DOHH2 (cell line): Measurements from ENCODE around the gene SIRPG.

ENCODE experiments used
- H3F3A ChIP-seq: fragments of 200-600 bp; sonication (generic), shearing (Covaris generic); 2 replicates; pipeline ENCODE4 v1.6.0; 2016; ENCODE audit warnings: antibody characterized with exemption, mild to moderate bottlenecking; ENCODE audit not compliant: control insufficient read depth, insufficient read depth
- H3K27ac ChIP-seq: fragments of 200-600 bp; sonication (generic); 2 replicates; pipeline ENCODE4 v1.5.1; 2014; ENCODE audit warnings: low read depth, mild to moderate bottlenecking, low read length, moderate library complexity
- H3K27me3 ChIP-seq: fragments of 200-600 bp; sonication (generic); 2 replicates; pipeline ENCODE4 v1.6.1; 2014; ENCODE audit warnings: mild to moderate bottlenecking, low read length, mixed read lengths; ENCODE audit not compliant: control insufficient read depth
- H3K36me3 ChIP-seq: fragments of 200-600 bp; sonication (generic); 2 replicates; pipeline ENCODE4 v1.6.1; 2014; ENCODE audit warnings: mild to moderate bottlenecking, low read length, moderate library complexity, mixed read lengths; ENCODE audit not compliant: control insufficient read depth
- H3K4me1 ChIP-seq: fragments of 200-600 bp; sonication (generic); 2 replicates; pipeline ENCODE4 v1.6.1; 2014; ENCODE audit warnings: mild to moderate bottlenecking, low read length, mixed read lengths; ENCODE audit not compliant: control insufficient read depth
- H3K4me2 ChIP-seq: fragments of 200-600 bp; sonication (generic); 2 replicates; pipeline ENCODE4 v1.6.0; 2014; ENCODE audit warnings: mild to moderate bottlenecking, low read length, moderate library complexity
- H3K4me3 ChIP-seq: fragments of 200-600 bp; sonication (generic); 2 replicates; pipeline ENCODE4 v1.5.1; 2014; ENCODE audit warnings: mild to moderate bottlenecking, low read length, mixed read lengths
- H3K79me2 ChIP-seq: fragments of 200-600 bp; sonication (generic); 2 replicates; pipeline ENCODE4 v1.6.1; 2014; ENCODE audit warnings: mild to moderate bottlenecking, low read length, mixed read lengths; ENCODE audit not compliant: control insufficient read depth
- H3K9me2 ChIP-seq: fragments of 200-600 bp; sonication (generic); replicated peaks from 2 replicates; pipeline ENCODE4 v1.6.1; 2014; ENCODE audit warnings: mild to moderate bottlenecking, low read length, mixed read lengths; ENCODE audit not compliant: control insufficient read depth
- H3K9me3 ChIP-seq: fragments of 200-600 bp; sonication (generic); 2 replicates; pipeline ENCODE4 v1.6.1; 2014; ENCODE audit warnings: antibody characterized with exemption, low read length, mixed read lengths; ENCODE audit not compliant: control insufficient read depth, insufficient read depth
- H4K20me1 ChIP-seq: fragments of 200-600 bp; sonication (generic); 2 replicates; pipeline ENCODE4 v1.6.0; 2014; ENCODE audit warnings: low read depth, mild to moderate bottlenecking, antibody characterized with exemption, low read length, moderate library complexity; ENCODE audit not compliant: control insufficient read depth, insufficient read depth
- CTCF ChIP-seq: fragments of 200-600 bp; sonication (generic); IDR thresholded peaks from one replicate; pipeline ENCODE4 v1.5.1; 2014; ENCODE audit warnings: antibody characterized with exemption, mild to moderate bottlenecking, low read depth, low read length; ENCODE audit not compliant: poor library complexity, severe bottlenecking
- EZH2phosphoT487 ChIP-seq: fragments of 200-600 bp; sonication (generic); IDR thresholded peaks from 2 replicates; pipeline ENCODE4 v1.6.1; 2017; ENCODE audit warnings: borderline replicate concordance, mild to moderate bottlenecking, antibody characterized with exemption, low read length, moderate library complexity, mixed read lengths

The SIRPG gene

DNA sequence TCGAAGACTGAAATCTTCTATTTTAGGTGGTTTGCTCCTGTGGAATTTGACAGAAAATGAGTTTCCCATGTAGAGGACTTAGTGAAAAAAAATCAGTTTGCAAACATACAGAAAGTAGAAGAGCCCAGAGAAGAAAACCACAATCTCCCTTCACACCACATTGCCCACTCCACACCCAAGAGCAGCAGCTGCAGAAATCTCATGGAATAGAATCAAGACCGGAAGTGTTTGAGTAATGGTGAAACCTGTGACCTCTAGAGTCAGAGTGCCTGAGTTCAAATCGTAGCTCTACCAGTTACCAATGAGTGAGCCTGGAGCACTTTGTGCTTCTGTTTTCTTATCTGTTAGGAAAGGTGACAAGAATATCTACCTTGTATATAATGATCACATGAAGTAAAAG is 4.6 kb downstream of the SIRPG start:
- no peak overlapping the region for H3K27ac ChIP-seq

DNA sequence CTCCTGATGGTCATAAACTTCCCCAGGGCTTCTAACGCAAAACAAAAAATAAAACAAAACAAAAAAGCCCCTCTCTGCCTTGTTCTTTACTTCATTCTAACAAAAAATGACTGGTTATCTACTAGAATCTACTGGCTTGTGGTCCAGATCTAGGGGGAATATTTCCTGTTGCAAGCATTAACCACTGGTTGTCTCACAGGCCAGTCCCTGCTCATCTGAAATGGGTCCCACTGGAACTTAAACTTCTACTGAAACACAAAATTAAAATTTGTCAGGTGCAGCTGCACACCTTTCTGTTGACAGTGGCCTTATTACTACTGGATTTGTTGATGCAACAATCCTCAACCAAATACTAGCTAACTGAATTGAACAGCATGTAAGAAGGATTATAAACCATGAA is 5.5 kb downstream of the SIRPG start:
- H3K4me2 ChIP-seq = no peak overlapping the region
- H3K27me3 ChIP-seq = peaks cover 15% of the 10 kb centered on the region
- no peak overlapping the region for H3K27ac ChIP-seq
- no peaks in the 10 kb centered on the region for H3K36me3 ChIP-seq
- H3K4me3 ChIP-seq = no peak overlapping the region
- H3K9me3 ChIP-seq = no peaks in the 10 kb centered on the region
- H3K4me1 ChIP-seq = peaks cover 4% of the 10 kb centered on the region; the same call in 1 of the 2 replicates
- no peaks in the 10 kb centered on the region for H3K79me2 ChIP-seq
- H4K20me1 ChIP-seq = no peaks in the 10 kb centered on the region
- no peak for TF ChIP-seq CTCF
- TF ChIP-seq EZH2phosphoT487 = no peak
- H3K9me2 ChIP-seq = no peaks in the 10 kb centered on the region
- no peaks in the 10 kb centered on the region for H3F3A ChIP-seq

More for the DNA sequence above, 4.6 kb downstream of the SIRPG start:
- H3K4me3 ChIP-seq = no peak overlapping the region
- H3K27me3 ChIP-seq = peaks cover 17% of the 10 kb centered on the region
- no peaks in the 10 kb centered on the region for H3K9me2 ChIP-seq
- H3K79me2 ChIP-seq = no peaks in the 10 kb centered on the region
- peaks cover 4% of the 10 kb centered on the region; the same call in 1 of the 2 replicates for H3K4me1 ChIP-seq
- no peaks in the 10 kb centered on the region for H4K20me1 ChIP-seq
- H3K36me3 ChIP-seq = no peaks in the 10 kb centered on the region
- no peak overlapping the region for H3K4me2 ChIP-seq
- H3F3A ChIP-seq = no peaks in the 10 kb centered on the region
- no peak for TF ChIP-seq EZH2phosphoT487
- no peaks in the 10 kb centered on the region for H3K9me3 ChIP-seq

DNA sequence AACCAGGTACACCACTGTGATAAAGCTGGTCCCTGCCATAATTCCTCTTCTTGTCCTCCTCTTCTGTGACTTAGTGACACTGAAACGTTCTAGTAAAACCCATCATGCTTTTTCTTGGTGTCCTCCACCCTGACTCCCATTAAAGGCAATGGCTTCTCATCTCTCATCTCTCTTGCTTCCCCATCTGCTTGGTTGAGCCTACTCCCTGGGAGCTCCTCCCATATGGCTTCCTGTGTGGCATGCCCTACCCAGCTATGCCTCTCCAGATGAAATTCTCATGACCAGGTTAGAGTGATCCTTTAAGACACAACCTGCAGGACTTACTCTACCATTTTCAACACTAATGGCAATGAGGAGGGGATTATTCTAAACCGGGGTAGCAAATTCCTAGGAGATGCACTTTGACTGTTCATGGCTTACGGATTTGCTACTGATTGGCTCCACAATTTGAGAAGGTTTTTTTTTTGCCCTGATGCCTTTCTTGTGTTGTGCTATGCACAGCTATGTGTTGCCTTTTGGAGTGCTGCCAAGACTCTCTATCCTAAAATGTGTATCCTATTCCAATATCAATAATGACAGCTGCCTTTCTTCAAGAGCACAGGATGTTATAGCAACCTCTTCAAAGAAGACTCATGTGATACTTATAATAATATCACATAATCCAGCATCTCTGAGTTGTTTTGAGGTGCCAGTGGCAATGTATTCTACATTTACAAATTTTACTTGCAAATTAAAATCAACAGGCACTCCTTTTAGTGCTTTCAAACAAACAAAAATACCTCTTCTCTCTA is 6.1 kb downstream of the SIRPG start:
- Histone ChIP-seq H3K4me3 (no peak overlapping the region), H3K4me2 (no peak overlapping the region), H3K27ac (no peak overlapping the region), H3K9me2 (no peaks in the 10 kb centered on the region), H3F3A (no peaks in the 10 kb centered on the region), H3K27me3 (peaks cover 15% of the 10 kb centered on the region), H3K79me2 (no peaks in the 10 kb centered on the region), H3K4me1 (peaks cover 4% of the 10 kb centered on the region; the same call in 1 of the 2 replicates), H3K36me3 (no peaks in the 10 kb centered on the region), H3K9me3 (no peaks in the 10 kb centered on the region), H4K20me1 (no peaks in the 10 kb centered on the region)
- TF ChIP-seq CTCF = no peak
- TF ChIP-seq EZH2phosphoT487 = no peak

GRCh38 chr20:1648101-1648500 is 9.5 kb downstream of the SIRPG start:
- Histone ChIP-seq H3K27ac (no peak overlapping the region), H3K36me3 (no peaks in the 10 kb centered on the region), H3K4me1 (no peaks in the 10 kb centered on the region), H3K79me2 (no peaks in the 10 kb centered on the region), H3K9me3 (no peaks in the 10 kb centered on the region), H3K4me3 (no peak overlapping the region), H4K20me1 (no peaks in the 10 kb centered on the region), H3K4me2 (no peak overlapping the region), H3F3A (no peaks in the 10 kb centered on the region), H3K27me3 (peaks cover 19% of the 10 kb centered on the region), H3K9me2 (no peaks in the 10 kb centered on the region)
- TF ChIP-seq EZH2phosphoT487 (no peak), CTCF (no peak)
